ENCODE data around the gene PDE3A.

Gene PDE3A

DNA sequence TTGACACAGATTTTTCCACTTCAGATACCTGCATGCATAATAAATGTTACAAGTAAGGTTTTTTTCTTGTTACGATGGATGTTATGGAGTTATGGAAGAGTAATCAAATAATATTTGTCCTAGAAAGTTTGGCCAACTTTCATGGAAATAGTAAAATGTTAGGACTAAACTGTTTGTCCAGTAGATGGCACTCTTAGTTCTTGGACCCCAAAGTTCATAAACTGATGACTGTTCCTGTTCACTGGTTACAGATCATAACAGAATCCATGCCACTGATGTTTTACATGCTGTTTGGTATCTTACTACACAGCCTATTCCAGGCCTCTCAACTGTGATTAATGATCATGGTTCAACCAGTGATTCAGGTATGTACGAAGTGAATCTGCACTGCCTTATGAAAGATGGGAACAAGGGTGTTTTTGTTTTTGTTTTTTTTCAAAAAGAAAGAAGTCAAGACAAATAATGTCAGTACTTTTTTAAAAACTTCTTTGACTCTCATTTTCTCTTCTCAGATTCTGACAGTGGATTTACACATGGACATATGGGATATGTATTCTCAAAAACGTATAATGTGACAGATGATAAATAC lies 278.0 kb downstream of the PDE3A start:
- in situ Hi-C loops (cut with HindIII; ENCODE audit: low sequenced_read_pairs), result no loop called here

DNA sequence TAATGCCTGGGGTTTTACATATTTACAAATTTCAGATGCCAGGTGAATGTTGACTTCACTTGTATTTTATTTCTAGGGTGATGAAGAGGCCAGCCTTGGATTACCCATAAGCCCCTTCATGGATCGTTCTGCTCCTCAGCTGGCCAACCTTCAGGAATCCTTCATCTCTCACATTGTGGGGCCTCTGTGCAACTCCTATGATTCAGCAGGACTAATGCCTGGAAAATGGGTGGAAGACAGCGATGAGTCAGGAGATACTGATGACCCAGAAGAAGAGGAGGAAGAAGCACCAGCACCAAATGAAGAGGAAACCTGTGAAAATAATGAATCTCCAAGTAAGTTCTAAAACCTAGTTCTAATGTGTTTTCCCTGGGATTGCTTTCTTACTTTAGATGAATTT lies 285.5 kb downstream of the PDE3A start:
- in situ Hi-C loops (cut with HindIII; ENCODE audit: low sequenced_read_pairs), result no loop called here

DNA sequence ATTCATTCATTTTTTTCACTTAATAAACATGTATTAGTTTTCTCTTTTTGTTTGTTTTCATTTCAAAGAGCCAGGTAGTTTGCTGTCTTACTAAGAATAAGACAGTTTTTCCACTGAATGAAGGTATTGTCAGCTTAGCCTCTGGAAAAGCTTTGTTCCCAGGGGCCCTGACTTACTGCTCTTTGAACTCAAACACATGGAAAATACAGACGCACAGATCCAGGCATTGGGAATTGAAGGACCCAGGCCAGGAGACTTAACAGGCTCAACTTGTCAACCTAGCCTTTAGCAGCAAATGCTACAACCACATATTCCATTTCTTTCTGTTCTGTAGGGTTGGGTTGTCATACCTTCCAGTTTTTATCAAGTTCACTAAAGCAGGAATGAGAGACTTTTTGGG lies 288.3 kb downstream of the PDE3A start:
- in situ Hi-C loops (cut with HindIII; ENCODE audit: low sequenced_read_pairs), result no loop called here

DNA sequence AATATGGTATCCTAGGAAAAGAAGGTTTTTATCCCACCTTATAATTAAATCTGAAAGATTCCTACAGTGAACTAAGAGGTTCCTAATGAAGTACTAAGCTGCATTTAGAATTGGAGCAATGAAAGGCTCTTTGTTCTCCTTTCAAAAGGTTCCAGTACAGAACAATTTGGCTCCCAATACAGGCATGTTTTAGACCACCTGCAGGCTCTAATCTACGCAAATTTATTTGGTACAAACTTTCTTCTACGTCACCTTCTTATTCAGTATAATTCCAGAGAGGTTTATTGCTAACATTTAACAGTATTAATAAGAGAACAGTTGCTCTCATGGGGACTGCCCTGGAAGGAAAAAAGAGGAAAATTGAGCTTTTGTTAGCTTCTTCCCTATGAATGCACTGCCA lies 289.2 kb downstream of the PDE3A start:
- in situ Hi-C loops (cut with HindIII; ENCODE audit: low sequenced_read_pairs), result no loop called here

- in situ Hi-C loops (cut with HindIII; ENCODE audit: low sequenced_read_pairs), result no loop called here
These were observed 313.0 kb downstream of the PDE3A start for GRCh38 chr12:20681334-20681733.

- in situ Hi-C loops (cut with HindIII; ENCODE audit: low sequenced_read_pairs), result no loop called here
These were observed 326.9 kb downstream of the PDE3A start, which contains the start of gene SLCO1C1 for GRCh38 chr12:20695232-20695631. TSS of gene SLCO1C1 (plus strand) at chr12:20695332. CDS start at chr12:20699577, 4,245 bp downstream.

DNA sequence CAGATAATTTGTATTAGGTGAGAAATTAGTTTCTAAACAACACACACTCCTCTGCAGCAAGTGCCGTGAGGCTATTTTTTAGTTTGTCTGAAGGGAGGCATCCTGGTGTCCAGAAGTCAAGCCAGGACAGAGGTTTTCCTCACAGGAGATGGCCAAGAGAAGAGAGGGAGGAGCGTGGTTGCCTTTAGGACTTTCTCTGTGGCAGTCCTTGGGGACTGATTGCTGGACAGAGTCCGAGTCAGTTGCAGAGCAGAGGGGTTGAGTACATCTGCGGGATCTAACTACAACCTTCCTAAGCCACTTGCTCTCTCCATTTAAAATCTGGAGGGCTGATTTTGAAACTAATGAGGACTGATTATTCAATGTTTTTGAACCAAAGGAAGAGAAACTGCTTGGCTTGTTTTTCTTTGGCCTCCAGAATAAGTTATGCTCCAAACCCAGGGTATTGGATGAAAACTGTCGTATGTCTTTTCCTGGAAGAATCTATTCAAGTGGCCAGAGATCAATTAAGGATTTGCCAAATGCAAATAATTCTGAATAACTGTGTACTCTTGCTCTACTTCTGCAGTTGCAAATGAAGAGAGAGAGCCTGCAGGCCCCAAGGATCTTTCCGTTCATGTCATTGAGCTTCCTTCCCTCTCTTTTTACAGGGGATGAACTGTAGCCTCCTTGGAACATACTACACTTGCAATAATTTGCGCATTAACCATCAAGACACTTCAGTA lies 328.0 kb downstream of the PDE3A start:
- in situ Hi-C loops (cut with HindIII; ENCODE audit: low sequenced_read_pairs), result no loop called here

DNA sequence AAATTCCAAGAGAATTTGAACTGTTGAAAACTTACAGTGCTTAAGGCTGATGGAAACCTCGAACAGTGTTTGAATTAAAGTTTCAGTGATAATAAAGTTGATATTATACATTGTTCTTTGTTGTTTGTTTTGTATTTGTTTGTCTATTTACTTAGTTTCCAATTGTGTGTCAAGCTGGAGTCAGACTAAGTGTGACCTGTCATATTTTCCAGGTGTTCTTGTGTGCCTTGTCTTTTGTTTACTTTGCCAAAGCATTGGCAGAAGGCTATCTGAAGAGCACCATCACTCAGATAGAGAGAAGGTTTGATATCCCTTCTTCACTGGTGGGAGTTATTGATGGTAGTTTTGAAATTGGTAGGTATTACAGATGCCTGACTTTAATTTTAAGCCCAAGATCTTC lies 332.8 kb downstream of the PDE3A start:
- in situ Hi-C loops (cut with HindIII; ENCODE audit: low sequenced_read_pairs), result no loop called here

GRCh38 chr12:20704860-20705259 lies 336.5 kb downstream of the PDE3A start:
- in situ Hi-C loops (cut with HindIII; ENCODE audit: low sequenced_read_pairs), result no loop called here

- in situ Hi-C loops (cut with HindIII; ENCODE audit: low sequenced_read_pairs), result no loop called here
These were observed 343.5 kb downstream of the PDE3A start for GRCh38 chr12:20711846-20712245.

DNA sequence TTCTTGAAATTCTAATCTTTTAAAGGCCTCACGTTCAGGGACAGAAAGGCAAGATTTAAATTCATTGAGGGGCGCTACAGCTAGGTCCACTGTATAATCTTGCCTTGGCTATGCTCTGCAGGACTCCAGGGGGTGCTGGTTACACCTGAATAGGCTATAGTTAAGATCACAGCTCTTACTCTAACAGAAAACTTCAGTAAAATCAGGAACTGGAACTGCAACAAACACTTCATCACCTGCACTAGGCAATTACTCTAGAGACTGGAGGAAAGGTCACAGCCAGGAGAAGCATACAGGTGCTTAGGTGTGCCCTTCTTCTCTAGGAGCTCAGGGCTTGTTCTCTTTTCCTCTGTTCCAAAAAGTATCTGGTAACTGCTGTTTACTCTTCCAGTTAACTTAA lies 347.7 kb downstream of the PDE3A start:
- in situ Hi-C loops (cut with HindIII; ENCODE audit: low sequenced_read_pairs), result no loop called here

DNA sequence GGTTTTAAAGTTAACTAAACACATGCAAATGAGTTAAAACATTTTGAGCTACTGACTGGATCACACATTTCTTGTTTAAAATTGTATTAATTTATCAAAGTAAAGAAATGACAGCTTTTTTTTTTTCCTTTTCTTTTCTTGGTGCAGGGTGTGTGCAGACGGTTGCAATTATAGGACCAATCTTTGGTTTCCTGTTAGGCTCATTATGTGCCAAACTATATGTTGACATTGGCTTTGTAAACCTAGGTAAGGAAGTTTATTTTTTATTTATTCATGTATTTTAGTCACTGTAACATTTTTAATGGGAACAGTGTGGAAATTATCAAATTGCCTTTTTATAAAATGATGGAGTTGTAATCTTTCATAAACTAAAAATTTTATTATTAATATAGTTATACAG lies 348.6 kb downstream of the PDE3A start:
- in situ Hi-C loops (cut with HindIII; ENCODE audit: low sequenced_read_pairs), result no loop called here

GRCh38 chr12:20718294-20718693 lies 350.0 kb downstream of the PDE3A start:
- in situ Hi-C loops (cut with HindIII; ENCODE audit: low sequenced_read_pairs), result no loop called here

DNA sequence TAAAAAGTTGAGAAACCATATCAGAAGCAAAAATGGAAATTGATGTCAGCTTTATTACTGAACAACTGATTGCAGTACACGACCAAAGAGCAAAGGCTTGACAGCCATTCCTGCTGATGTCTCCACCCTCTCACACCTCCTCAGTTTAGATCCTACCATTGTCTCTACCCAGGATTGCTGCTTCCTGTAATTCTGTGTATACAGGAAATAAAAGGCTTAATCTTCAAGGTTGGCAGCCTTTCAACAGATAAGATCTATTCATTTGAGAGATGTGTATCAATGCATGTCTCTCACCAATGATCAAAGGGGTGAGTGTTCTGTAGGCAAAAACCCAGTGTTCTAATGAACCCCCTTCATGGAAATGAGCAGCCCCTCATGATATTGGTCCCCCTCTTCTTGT lies 353.8 kb downstream of the PDE3A start:
- in situ Hi-C loops (cut with HindIII; ENCODE audit: low sequenced_read_pairs), result no loop called here

DNA sequence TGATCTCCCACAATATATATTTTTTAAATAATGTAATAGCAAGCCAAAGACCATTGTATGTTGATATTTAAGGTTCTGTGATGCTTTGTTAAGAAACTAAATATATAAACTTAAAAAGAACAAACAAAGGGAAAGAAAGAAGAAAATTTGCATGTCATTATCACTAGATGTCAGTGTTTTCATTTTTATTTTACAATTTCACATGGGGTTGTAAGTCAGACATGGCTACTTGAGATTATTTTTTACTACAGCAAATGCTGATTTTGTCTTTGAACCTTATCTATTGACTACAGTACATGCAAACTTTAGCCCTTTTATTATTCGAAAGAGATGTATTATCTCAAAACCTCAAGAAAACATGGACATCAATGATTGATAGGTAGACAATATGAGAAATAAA lies 362.9 kb downstream of the PDE3A start:
- in situ Hi-C loops (cut with HindIII; ENCODE audit: low sequenced_read_pairs), result no loop called here

Data from endothelial cell of hepatic sinusoid (primary cell).